SU-DHL-6 (cell line): ENCODE results near the gene DSTN.

Experiments
- H2AFZ ChIP-seq: fragments of 200-600 bp; sonication (generic); 2 replicates; pipeline ENCODE4 v1.6.1; 2014; ENCODE audit warnings: low read depth, mild to moderate bottlenecking, moderate library complexity, mixed read lengths, antibody characterized with exemption, low read length; ENCODE audit not compliant: severe bottlenecking
- H3F3A ChIP-seq: fragments of 200-600 bp; shearing (Covaris generic); 2 replicates; pipeline ENCODE4 v1.6.0; 2016; ENCODE audit warnings: antibody characterized with exemption, mild to moderate bottlenecking; ENCODE audit not compliant: insufficient read depth
- H3K27ac ChIP-seq: fragments of 200-600 bp; sonication (generic); 2 replicates; pipeline ENCODE4 v1.5.1; 2016; ENCODE audit warnings: low read depth, mild to moderate bottlenecking, low read length, moderate library complexity, mixed read lengths
- H3K27me3 ChIP-seq: fragments of 200-600 bp; sonication (generic), shearing (Covaris generic); 2 replicates; pipeline ENCODE4 v1.6.0; 2014; ENCODE audit warnings: mild to moderate bottlenecking, low read length
- H3K36me3 ChIP-seq: fragments of 200-600 bp; sonication (generic); 2 replicates; pipeline ENCODE4 v1.6.1; 2014; ENCODE audit warnings: mild to moderate bottlenecking, low read length, mixed read lengths
- H3K4me2 ChIP-seq: fragments of 300-600, 200-600 bp; shearing (Covaris generic), sonication (generic); 2 replicates; pipeline ENCODE4 v1.6.0; 2014; ENCODE audit warnings: low read length, low read depth, mild to moderate bottlenecking; ENCODE audit not compliant: poor library complexity, severe bottlenecking
- H3K4me3 ChIP-seq: fragments of 200-600 bp; sonication (generic); 2 replicates; pipeline ENCODE4 v1.5.1; 2014; ENCODE audit warnings: antibody characterized with exemption, low read length, mild to moderate bottlenecking, mixed read lengths; ENCODE audit not compliant: insufficient read depth, poor library complexity, severe bottlenecking
- H3K79me2 ChIP-seq: fragments of 200-600 bp; sonication (generic); 2 replicates; pipeline ENCODE4 v1.6.1; 2014; ENCODE audit warnings: mild to moderate bottlenecking, low read length, moderate library complexity; ENCODE audit not compliant: insufficient read depth
- H3K9ac ChIP-seq: fragments of 200-600 bp; sonication (generic); 2 replicates; pipeline ENCODE4 v1.7.0; 2014; ENCODE audit warnings: mild to moderate bottlenecking, low read length
- H3K9me2 ChIP-seq: fragments of 200-600 bp; sonication (generic); replicated peaks from 2 replicates; pipeline ENCODE4 v1.6.1; 2014; ENCODE audit warnings: low read length; ENCODE audit not compliant: insufficient read depth
- H3K9me3 ChIP-seq: fragments of 200-600 bp; sonication (generic); 2 replicates; pipeline ENCODE4 v1.6.1; 2014; ENCODE audit warnings: low read length, mixed read lengths; ENCODE audit not compliant: insufficient read depth
- H4K20me1 ChIP-seq: fragments of 200-600 bp; sonication (generic); 2 replicates; pipeline ENCODE4 v1.6.1; 2014; ENCODE audit warnings: low read depth, mild to moderate bottlenecking, antibody characterized with exemption, low read length, moderate library complexity, mixed read lengths
- EZH2phosphoT487 ChIP-seq: fragments of 200-600 bp; sonication (generic), shearing (Covaris generic); conservative IDR thresholded peaks from 2 replicates; pipeline ENCODE4 v1.6.1; 2018; ENCODE audit warnings: mild to moderate bottlenecking, antibody characterized with exemption, low read length, moderate library complexity, mixed read lengths
- TF ChIP-seq, protein P1 (sequence below): fragments of 200-600 bp; sonication (generic); IDR thresholded peaks from one replicate; pipeline ENCODE4 v1.5.1; 2017; ENCODE audit warnings: antibody characterized with exemption, mild to moderate bottlenecking, low read length, moderate library complexity; ENCODE audit not compliant: insufficient read depth, poor library complexity, severe bottlenecking

DSTN gene

DNA sequence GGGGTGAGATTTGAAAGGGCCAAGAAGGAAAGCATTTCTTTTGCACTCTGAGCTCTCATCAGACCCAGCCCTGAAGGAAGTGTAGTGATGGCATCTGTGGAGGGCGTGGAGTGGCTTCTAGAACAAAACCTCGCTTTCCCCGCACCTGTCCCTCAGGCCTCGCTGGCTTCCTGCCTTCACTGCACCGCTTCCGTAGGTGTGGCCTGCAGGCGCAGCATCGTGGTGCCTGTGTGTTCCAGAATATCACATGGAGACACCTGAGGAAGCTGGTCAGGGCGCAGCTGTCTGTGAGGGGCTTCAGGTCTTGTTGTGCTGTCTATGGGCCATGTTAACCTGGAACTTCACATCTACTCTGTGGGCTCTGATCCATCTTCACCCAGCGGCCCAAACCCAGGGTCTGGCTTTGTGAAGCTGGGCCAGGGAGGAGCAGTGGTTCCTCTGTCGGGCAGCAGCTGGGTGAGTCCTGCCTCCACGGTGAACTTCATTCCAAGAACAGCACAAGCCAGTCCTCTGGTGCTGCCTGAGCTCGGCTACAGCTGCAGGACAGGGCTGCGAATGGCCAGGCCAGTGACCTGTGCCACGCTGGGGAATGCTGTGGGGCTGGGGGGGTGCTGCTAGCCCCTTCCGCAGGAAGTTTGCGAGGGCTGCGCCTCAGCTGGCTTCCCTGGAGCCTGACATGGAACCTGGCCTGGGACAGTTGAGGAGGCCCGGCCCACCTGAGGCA lies 40.9 kb downstream of the DSTN start:
- H3F3A ChIP-seq: no peaks in the 10 kb centered on the region
- H3K4me2 ChIP-seq: no peak overlapping the region
- no peak overlapping the region for H3K4me3 ChIP-seq
- H3K27ac ChIP-seq: no peak overlapping the region
- no peaks in the 10 kb centered on the region for H3K9me3 ChIP-seq
- H4K20me1 ChIP-seq: no peaks in the 10 kb centered on the region
- no peak overlapping the region for H2AFZ ChIP-seq
- no peaks in the 10 kb centered on the region for H3K36me3 ChIP-seq
- H3K79me2 ChIP-seq: no peaks in the 10 kb centered on the region
- H3K27me3 ChIP-seq: no peaks in the 10 kb centered on the region
- H3K9ac ChIP-seq: no peak overlapping the region
- no peaks in the 10 kb centered on the region for H3K9me2 ChIP-seq
- TF ChIP-seq, protein P1, sequence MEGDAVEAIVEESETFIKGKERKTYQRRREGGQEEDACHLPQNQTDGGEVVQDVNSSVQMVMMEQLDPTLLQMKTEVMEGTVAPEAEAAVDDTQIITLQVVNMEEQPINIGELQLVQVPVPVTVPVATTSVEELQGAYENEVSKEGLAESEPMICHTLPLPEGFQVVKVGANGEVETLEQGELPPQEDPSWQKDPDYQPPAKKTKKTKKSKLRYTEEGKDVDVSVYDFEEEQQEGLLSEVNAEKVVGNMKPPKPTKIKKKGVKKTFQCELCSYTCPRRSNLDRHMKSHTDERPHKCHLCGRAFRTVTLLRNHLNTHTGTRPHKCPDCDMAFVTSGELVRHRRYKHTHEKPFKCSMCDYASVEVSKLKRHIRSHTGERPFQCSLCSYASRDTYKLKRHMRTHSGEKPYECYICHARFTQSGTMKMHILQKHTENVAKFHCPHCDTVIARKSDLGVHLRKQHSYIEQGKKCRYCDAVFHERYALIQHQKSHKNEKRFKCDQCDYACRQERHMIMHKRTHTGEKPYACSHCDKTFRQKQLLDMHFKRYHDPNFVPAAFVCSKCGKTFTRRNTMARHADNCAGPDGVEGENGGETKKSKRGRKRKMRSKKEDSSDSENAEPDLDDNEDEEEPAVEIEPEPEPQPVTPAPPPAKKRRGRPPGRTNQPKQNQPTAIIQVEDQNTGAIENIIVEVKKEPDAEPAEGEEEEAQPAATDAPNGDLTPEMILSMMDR: no peak
- no peak for TF ChIP-seq EZH2phosphoT487

DNA sequence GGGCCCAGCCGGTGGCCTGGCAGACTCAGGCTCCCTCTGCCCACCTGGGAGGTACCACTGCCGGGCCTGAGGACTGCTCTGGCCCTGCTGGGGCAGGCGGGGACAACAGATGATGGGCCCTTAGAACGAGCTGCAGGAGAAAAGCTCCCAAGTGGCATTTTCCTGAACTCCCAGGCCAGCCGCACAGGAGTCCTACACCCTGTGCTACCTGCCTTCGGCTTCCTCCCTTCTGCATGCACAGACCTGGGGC lies 41.3 kb downstream of the DSTN start:
- Histone ChIP-seq H3K4me3 (no peak overlapping the region), H3K9ac (no peak overlapping the region), H4K20me1 (no peaks in the 10 kb centered on the region), H3K9me3 (no peaks in the 10 kb centered on the region), H2AFZ (no peak overlapping the region), H3K27ac (no peak overlapping the region), H3K4me2 (no peak overlapping the region), H3F3A (no peaks in the 10 kb centered on the region), H3K79me2 (no peaks in the 10 kb centered on the region), H3K27me3 (no peaks in the 10 kb centered on the region), H3K9me2 (no peaks in the 10 kb centered on the region), H3K36me3 (no peaks in the 10 kb centered on the region)
- TF ChIP-seq EZH2phosphoT487: no peak
- TF ChIP-seq, protein P1: no peak

DNA sequence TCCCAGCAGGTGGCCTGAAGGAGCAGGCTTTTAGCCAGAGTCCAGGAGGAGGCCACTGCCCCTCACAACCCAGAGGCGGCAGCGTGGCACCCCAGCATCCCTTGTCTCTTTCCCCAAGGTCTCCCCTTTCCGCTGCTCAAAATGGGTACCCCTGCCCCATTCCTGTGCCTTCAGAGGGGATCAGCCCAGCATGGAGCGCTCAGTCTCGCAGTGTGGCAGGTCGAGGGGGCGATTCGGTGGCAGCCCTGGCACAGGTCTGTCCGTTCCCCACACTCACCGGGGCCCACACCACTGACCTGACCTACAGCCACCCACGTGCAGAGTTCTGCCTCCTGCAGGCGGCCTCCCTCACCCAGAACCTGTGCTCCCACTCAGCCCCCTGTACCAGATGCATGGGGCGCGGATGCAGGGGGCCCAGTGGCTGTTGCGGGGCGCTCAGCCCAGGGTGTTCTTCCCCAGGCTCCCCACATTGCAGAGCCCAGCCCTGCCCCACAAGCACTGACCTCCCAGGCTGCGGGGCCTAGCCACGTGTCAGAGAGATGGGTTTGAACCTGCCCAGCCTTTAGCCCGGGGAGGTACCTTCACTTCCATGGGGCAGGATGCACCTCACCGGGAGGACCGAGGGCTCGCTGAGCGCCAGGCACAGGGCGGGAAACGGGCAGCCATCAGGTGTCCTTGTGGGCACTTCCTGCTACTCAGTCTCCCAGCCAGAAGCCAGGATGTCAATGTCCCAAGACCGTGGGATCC lies 41.8 kb downstream of the DSTN start:
- no peak overlapping the region for H3K4me3 ChIP-seq

More for the DNA sequence above, 41.8 kb downstream of the DSTN start:
- no peaks in the 10 kb centered on the region for H3K9me2 ChIP-seq
- H3K27ac ChIP-seq: no peak overlapping the region
- TF ChIP-seq, protein P1: no peak
- no peak for TF ChIP-seq EZH2phosphoT487
- H4K20me1 ChIP-seq: no peaks in the 10 kb centered on the region
- no peak overlapping the region for H3K9ac ChIP-seq
- no peaks in the 10 kb centered on the region for H3K9me3 ChIP-seq
- H3K36me3 ChIP-seq: no peaks in the 10 kb centered on the region
- H3K79me2 ChIP-seq: no peaks in the 10 kb centered on the region
- no peaks in the 10 kb centered on the region for H3F3A ChIP-seq
- H2AFZ ChIP-seq: no peak overlapping the region
- H3K4me2 ChIP-seq: no peak overlapping the region
- no peaks in the 10 kb centered on the region for H3K27me3 ChIP-seq
